K562 (cell line): ENCODE data around the gene TMEM92. TPM values are rescaled to one million over a fixed set of nuclear protein-coding genes. Genes with fewer than 3 reads are reported as not detected.

ENCODE experiments used
- CEBPZ ChIP-seq: fragments of 150-350 bp; IDR thresholded peaks from 2 replicates; pipeline ENCODE4 v1.6.1; 2014; ENCODE audit warnings: low read depth, mild to moderate bottlenecking, low read length, borderline replicate concordance
- CREBBP ChIP-seq: IDR thresholded peaks from one replicate; pipeline ENCODE4 v1.6.1; 2012; ENCODE audit warnings: low read depth, mild to moderate bottlenecking, control low read depth, inconsistent platforms, low read length
- KDM4B ChIP-seq, 2 experiments: fragments of 450-650 bp in 1 of 2; sonication (generic) in 1 of 2; IDR thresholded peaks; 2 replicates each; pipeline ENCODE4 v1.6.1; 2016 to 2017; ENCODE audit warnings: borderline replicate concordance in 2 of 2, antibody characterized with exemption in 1 of 2, low read depth in 1 of 2, mild to moderate bottlenecking in 1 of 2
- NFE2L1 ChIP-seq: fragments of 450-650 bp; IDR thresholded peaks from 2 replicates; pipeline ENCODE4 v1.6.1; 2016; ENCODE audit warnings: missing genetic modification characterization, low read depth, mild to moderate bottlenecking, missing compliant biosample characterization, moderate library complexity, borderline replicate concordance
- SMARCE1 ChIP-seq: fragments of 450-650 bp; IDR thresholded peaks from 2 replicates; pipeline ENCODE4 v1.7.1; 2016; ENCODE audit warnings: mild to moderate bottlenecking
- ZNF24 ChIP-seq: fragments of 450-650 bp; IDR thresholded peaks from 2 replicates; pipeline ENCODE4 v1.6.1; 2016
- polyA plus RNA-seq, 8 experiments: library from polyadenylated mRNA; depleted of rRNA in 4 of 8; stranded (reverse) in 5 of 8; unstranded in 3 of 8; fragments of >200 nt; fragmentation: Nextera tagmentation in 2 of 8; fragmentation: Illumina TruSeq in 1 of 8; extraction: Ambion mirVana in 2 of 8; extraction: Trizol in 1 of 8; gene quantifications; 2 replicates each; pipeline versions ENCODE4 v1.2.1 to v1.2.3, GENCODE V29; 2011 to 2014; ENCODE audit warnings: inconsistent platforms in 1 of 8, missing spikeins in 1 of 8
- total RNA-seq, 7 experiments: library from RNA; depleted of rRNA in 6 of 7; stranded (reverse); fragments of >200 nt in 6 of 7; fragmentation: Illumina TruSeq in 2 of 7; extraction: Trizol in 2 of 7; gene quantifications; 2 replicates each; pipeline versions ENCODE4 v1.2.1 to v1.2.3, GENCODE V29; 2011 to 2021; ENCODE audit warnings: low replicate concordance in 1 of 7
- TF ChIP-seq, protein P1 (sequence below): fragments of 250-450 bp; sonication (Bioruptor Pico); IDR thresholded peaks from 2 replicates; pipeline ENCODE4 v1.9.0; 2021; ENCODE audit warnings: mild to moderate bottlenecking, inconsistent platforms
- TF ChIP-seq, protein P2 (sequence below): sonication (generic); formaldehyde crosslinking; IDR thresholded peaks from 2 replicates; pipeline ENCODE4 v1.8.1; 2023; ENCODE audit warnings: mild to moderate bottlenecking, missing genetic modification reagents

Gene TMEM92
- total and polyA plus RNA-seq, 9 of the 15 experiments (the other 6 are each of a cell fraction or from before 2014, with no cell fraction given), result 0.14 to 2.1 (median 0.40) TPM

DNA sequence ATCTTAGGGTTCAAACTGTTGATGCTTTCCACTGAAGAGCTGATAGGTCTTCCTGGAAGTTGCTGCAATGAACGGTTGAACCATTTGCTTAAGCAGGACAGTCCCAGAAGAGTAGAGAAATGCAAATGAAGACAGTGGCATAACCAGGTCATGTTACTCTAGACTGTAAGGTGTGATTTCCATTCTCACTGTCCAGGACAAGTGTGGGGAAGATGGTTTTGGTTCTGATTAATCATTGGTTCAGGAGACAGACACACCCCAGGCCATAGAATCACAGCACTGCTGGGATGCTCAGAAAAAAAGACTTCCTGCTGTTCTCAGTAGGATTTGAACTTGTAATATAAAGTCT is 36.8 kb downstream of the TMEM92 start (continued):
- TF ChIP-seq, protein P1, sequence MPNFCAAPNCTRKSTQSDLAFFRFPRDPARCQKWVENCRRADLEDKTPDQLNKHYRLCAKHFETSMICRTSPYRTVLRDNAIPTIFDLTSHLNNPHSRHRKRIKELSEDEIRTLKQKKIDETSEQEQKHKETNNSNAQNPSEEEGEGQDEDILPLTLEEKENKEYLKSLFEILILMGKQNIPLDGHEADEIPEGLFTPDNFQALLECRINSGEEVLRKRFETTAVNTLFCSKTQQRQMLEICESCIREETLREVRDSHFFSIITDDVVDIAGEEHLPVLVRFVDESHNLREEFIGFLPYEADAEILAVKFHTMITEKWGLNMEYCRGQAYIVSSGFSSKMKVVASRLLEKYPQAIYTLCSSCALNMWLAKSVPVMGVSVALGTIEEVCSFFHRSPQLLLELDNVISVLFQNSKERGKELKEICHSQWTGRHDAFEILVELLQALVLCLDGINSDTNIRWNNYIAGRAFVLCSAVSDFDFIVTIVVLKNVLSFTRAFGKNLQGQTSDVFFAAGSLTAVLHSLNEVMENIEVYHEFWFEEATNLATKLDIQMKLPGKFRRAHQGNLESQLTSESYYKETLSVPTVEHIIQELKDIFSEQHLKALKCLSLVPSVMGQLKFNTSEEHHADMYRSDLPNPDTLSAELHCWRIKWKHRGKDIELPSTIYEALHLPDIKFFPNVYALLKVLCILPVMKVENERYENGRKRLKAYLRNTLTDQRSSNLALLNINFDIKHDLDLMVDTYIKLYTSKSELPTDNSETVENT, result no peak
- no peak for TF ChIP-seq NFE2L1 (tag)
- no peak for TF ChIP-seq ZNF24
- TF ChIP-seq, protein P2, sequence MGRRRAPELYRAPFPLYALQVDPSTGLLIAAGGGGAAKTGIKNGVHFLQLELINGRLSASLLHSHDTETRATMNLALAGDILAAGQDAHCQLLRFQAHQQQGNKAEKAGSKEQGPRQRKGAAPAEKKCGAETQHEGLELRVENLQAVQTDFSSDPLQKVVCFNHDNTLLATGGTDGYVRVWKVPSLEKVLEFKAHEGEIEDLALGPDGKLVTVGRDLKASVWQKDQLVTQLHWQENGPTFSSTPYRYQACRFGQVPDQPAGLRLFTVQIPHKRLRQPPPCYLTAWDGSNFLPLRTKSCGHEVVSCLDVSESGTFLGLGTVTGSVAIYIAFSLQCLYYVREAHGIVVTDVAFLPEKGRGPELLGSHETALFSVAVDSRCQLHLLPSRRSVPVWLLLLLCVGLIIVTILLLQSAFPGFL (CRISPR knock-in tag), result no peak
- TF ChIP-seq CREBBP, result no peak
- no peak for TF ChIP-seq SMARCE1
- TF ChIP-seq KDM4B (IDR thresholded peaks at IDR 0.05; ENCODE audit: borderline replicate concordance in 2 of 2, low read depth in 1 of 2), result no peak
- no peak for TF ChIP-seq CEBPZ
